GM12891 (cell line): ENCODE results near the gene LRMDA.

ENCODE experiments used
- PAX5 ChIP-seq: IDR thresholded peaks from 2 replicates; pipeline ENCODE4 v1.6.1; 2011; ENCODE audit warnings: low read length, moderate library complexity, mild to moderate bottlenecking; ENCODE audit not compliant: insufficient read depth, severe bottlenecking
- POLR2A ChIP-seq: IDR thresholded peaks from 2 replicates; pipeline ENCODE4 v1.6.1; 2011; ENCODE audit warnings: low read depth, low read length, control low read depth
- POLR2AphosphoS5 ChIP-seq: IDR thresholded peaks from 2 replicates; pipeline ENCODE4 v1.6.1; 2011; ENCODE audit warnings: low read depth, low read length, control low read depth
- POU2F2 ChIP-seq: IDR thresholded peaks from 2 replicates; pipeline ENCODE4 v1.6.1; 2011; ENCODE audit warnings: low read depth, mild to moderate bottlenecking, control low read depth, low read length, moderate library complexity
- SPI1 ChIP-seq: IDR thresholded peaks from 2 replicates; pipeline ENCODE4 v1.6.1; 2011; ENCODE audit warnings: low read depth, low read length, control low read depth
- TAF1 ChIP-seq: IDR thresholded peaks from 2 replicates; pipeline ENCODE4 v1.6.1; 2011; ENCODE audit warnings: low read depth, low read length, control low read depth

DNA sequence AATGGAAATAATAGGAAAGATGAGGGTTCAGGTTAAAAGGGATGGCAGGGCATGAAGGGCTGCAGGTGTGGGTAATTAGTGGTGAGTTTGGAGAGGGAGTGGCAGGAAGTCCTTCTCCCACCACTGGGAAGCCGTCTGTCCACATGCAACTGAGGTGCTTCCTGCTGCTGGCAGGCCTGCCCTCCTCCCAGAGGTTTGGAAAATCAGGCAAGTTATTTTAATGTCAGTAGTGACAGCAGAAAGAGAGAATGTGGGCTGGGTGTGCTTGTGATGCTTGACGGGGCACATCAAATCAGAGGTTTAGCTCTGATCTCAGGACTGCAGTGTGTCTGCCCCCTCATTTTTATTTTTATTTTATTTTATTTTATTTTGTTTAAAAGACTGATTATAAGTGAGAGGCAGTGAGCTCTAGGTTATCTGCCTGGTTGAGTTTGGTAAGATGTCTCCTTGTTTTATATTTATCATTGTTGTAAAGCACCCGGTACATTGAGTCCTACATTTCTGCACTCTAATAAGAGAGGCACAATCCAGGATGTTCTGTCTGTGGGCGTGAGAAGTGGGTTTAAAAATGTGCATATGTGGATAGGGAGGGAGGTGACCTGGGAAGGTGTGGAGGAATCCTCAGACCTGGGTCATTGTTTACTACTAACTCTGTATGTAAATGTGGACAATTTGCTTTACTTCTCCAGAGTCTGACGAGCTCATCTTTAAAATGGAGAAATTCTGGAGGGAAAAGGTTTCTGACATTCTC, 504.4 kb downstream of the LRMDA start:
- no peak for TF ChIP-seq POLR2AphosphoS5
- TF ChIP-seq POLR2A = no peak
- TF ChIP-seq TAF1 = no peak
- no peak for TF ChIP-seq SPI1
- TF ChIP-seq POU2F2 = no peak
- TF ChIP-seq PAX5 = no peak
